Osteoblast (primary cell): ENCODE measurements around the gene CMSS1. TPM values are rescaled to one million over a fixed set of nuclear protein-coding genes. Genes with fewer than 3 reads are reported as not detected.

ENCODE experiments used
- DNase-seq: peaks from one replicate; pipeline ENCODE4 v3.0.0; 2011; ENCODE audit warnings: low spot score, mixed read lengths; ENCODE audit not compliant: insufficient read length; ENCODE audit errors: missing footprints
- H2AFZ ChIP-seq: 2 replicates; pipeline ENCODE4 v1.6.0; 2011; ENCODE audit warnings: mild to moderate bottlenecking, low read length
- H3K27ac ChIP-seq: 2 replicates; pipeline ENCODE4 v1.5.1; 2011; ENCODE audit warnings: mild to moderate bottlenecking, low read depth, low read length, moderate library complexity
- H3K27me3 ChIP-seq: 2 replicates; pipeline ENCODE4 v1.6.0; 2012; ENCODE audit warnings: mild to moderate bottlenecking, control low read depth, inconsistent platforms, low read length, moderate library complexity; ENCODE audit not compliant: insufficient read depth
- H3K36me3 ChIP-seq: 2 replicates; pipeline ENCODE4 v1.5.1; 2011; ENCODE audit warnings: mild to moderate bottlenecking, low read length, control low read depth, moderate library complexity; ENCODE audit not compliant: insufficient read depth
- H3K4me1 ChIP-seq: 2 replicates; pipeline ENCODE4 v1.5.1; 2011; ENCODE audit warnings: mild to moderate bottlenecking, low read length, control low read depth, moderate library complexity; ENCODE audit not compliant: insufficient read depth
- H3K4me2 ChIP-seq: 2 replicates; pipeline ENCODE4 v1.6.0; 2011; ENCODE audit warnings: mild to moderate bottlenecking, low read length; ENCODE audit not compliant: insufficient read depth
- H3K4me3 ChIP-seq: fragments of 200-600 bp; sonication (generic); 3 replicates; pipeline ENCODE4 v1.5.1; 2012; ENCODE audit warnings: mild to moderate bottlenecking, low read length, inconsistent platforms; ENCODE audit not compliant: insufficient read depth
- H3K79me2 ChIP-seq: 2 replicates; pipeline ENCODE4 v1.6.0; 2012; ENCODE audit warnings: mild to moderate bottlenecking, low read length, control low read depth, inconsistent platforms; ENCODE audit not compliant: insufficient read depth
- H3K9me3 ChIP-seq: 2 replicates; pipeline ENCODE4 v1.5.1; 2011; ENCODE audit warnings: low read depth, low read length, control low read depth
- H4K20me1 ChIP-seq: 2 replicates; pipeline ENCODE4 v1.6.0; 2012; ENCODE audit warnings: mild to moderate bottlenecking, low read length, control low read depth; ENCODE audit not compliant: insufficient read depth
- total RNA-seq: library from RNA; depleted of rRNA; stranded (reverse); fragments of >200 nt; gene quantifications from 2 replicates; pipeline ENCODE4 v1.2.3, GENCODE V29; 2012
- TF ChIP-seq, protein P1 (sequence below): IDR thresholded peaks from 2 replicates; pipeline ENCODE4 v1.5.1; 2011; ENCODE audit warnings: mild to moderate bottlenecking, low read depth, low read length, moderate library complexity; ENCODE audit errors: extremely low read depth

Gene CMSS1
- total RNA-seq, 1 donor: 15.9 TPM

DNA sequence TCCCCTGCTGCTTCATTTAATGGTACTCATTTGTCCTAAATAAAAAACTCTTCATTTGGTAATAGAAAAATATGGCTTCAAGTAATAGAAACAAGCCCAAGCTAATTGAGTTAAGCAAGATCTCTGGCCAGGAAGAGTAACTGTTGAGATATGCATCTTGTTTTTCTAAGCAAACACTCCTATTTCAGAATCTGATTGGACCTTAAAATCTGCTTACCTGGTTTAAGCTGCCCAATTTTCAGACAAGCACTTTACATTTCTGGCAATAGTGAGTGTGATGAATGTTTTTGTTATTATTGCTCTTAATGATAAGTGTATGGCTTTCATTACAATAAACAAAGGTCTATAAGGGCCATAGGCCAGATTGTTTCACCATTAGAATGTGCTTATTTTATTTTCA, 86.2 kb downstream of the CMSS1 start:
- no peaks in the 10 kb centered on the region for H3K9me3 ChIP-seq
- no peak overlapping the region for H3K27ac ChIP-seq
- H3K4me2 ChIP-seq: no peak overlapping the region
- no peak overlapping the region for H2AFZ ChIP-seq
- no peaks in the 10 kb centered on the region for H4K20me1 ChIP-seq
- H3K4me1 ChIP-seq: peaks cover 30% of the 10 kb centered on the region
- no peaks in the 10 kb centered on the region for H3K36me3 ChIP-seq
- H3K4me3 ChIP-seq: no peak overlapping the region
- H3K27me3 ChIP-seq: no peaks in the 10 kb centered on the region
- DNase-seq: no peak
- TF ChIP-seq, protein P1, sequence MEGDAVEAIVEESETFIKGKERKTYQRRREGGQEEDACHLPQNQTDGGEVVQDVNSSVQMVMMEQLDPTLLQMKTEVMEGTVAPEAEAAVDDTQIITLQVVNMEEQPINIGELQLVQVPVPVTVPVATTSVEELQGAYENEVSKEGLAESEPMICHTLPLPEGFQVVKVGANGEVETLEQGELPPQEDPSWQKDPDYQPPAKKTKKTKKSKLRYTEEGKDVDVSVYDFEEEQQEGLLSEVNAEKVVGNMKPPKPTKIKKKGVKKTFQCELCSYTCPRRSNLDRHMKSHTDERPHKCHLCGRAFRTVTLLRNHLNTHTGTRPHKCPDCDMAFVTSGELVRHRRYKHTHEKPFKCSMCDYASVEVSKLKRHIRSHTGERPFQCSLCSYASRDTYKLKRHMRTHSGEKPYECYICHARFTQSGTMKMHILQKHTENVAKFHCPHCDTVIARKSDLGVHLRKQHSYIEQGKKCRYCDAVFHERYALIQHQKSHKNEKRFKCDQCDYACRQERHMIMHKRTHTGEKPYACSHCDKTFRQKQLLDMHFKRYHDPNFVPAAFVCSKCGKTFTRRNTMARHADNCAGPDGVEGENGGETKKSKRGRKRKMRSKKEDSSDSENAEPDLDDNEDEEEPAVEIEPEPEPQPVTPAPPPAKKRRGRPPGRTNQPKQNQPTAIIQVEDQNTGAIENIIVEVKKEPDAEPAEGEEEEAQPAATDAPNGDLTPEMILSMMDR: no peak
- H3K79me2 ChIP-seq: no peaks in the 10 kb centered on the region

DNA sequence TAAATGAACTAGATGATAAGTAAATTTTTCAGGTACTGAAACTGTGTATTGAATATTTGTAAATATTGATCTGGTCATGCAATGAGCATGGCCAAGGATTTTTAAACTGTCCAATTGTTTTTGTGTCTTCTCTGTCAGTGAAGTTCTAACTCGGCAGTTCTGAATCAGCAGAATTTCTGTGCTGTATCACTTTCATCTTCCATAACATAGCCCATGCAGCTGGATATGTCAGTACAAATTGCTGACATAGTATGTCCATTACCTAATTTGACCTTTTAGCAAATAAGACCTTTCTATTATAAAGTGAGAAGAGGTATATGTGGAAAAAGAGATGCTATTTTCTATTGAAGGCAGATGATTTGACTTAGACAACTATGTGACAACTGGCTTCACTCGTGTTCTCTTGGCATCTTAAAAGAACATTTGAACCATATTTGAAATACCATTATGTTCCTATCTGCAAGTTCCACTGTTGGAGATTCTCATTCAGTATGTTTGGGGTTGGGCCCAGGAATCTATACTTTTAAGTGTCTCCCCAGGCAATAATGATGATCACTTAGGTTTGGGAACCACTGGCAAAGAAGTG, 90.4 kb downstream of the CMSS1 start:
- Histone ChIP-seq H3K4me3 (no peak overlapping the region), H3K4me2 (no peak overlapping the region), H3K4me1 (peaks cover 26% of the 10 kb centered on the region), H2AFZ (no peak overlapping the region), H3K27ac (no peak overlapping the region), H3K79me2 (no peaks in the 10 kb centered on the region), H3K9me3 (no peaks in the 10 kb centered on the region), H4K20me1 (no peaks in the 10 kb centered on the region), H3K27me3 (no peaks in the 10 kb centered on the region), H3K36me3 (no peaks in the 10 kb centered on the region)
- TF ChIP-seq, protein P1: no peak
- no peak for DNase-seq

DNA sequence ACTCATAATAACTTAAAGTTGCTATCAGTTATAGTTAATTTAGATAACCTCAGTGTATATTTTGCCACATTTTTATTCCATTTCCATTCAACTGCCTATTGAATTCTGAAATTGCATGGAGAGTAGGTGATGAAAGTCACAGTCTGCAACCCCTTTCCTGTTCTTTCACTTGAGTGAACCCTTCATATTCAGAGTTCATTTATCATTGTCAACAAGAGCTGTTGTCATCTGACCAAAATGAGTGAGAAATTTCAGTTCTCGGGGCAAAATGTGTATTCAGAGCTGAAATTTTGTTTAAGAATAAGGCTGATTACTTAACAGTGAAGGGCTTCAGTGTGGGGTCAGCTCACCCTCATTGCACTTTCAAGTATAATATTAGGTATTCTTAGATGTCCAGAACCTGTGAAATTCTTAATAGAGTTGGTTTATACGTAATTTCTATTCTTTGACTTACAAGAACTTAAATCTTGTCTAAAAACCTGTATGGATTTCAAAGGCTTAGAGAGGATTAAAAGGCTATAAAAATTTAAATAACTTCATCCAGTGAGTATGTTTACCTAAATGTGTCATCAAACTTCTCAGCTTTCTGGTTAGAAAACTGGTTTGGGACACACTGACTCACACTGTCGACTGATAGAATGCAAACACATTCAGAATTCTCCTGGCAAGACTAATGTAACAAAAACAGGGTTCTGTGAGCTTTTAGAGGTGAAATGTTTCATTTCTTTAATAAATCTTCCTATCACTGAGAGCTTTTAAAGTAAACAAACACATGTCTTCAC, 92.2 kb downstream of the CMSS1 start:
- Histone ChIP-seq H3K27ac (peak overlapping the region; percentile 68), H3K36me3 (no peaks in the 10 kb centered on the region), H3K27me3 (no peaks in the 10 kb centered on the region), H3K4me2 (peak overlapping the region; percentile 37), H3K4me1 (peaks cover 22% of the 10 kb centered on the region), H3K4me3 (peak overlapping the region; percentile 16), H3K79me2 (no peaks in the 10 kb centered on the region), H4K20me1 (no peaks in the 10 kb centered on the region), H3K9me3 (no peaks in the 10 kb centered on the region), H2AFZ (no peak overlapping the region)
- peak; percentile 80 for DNase-seq
- TF ChIP-seq, protein P1: no peak

DNA sequence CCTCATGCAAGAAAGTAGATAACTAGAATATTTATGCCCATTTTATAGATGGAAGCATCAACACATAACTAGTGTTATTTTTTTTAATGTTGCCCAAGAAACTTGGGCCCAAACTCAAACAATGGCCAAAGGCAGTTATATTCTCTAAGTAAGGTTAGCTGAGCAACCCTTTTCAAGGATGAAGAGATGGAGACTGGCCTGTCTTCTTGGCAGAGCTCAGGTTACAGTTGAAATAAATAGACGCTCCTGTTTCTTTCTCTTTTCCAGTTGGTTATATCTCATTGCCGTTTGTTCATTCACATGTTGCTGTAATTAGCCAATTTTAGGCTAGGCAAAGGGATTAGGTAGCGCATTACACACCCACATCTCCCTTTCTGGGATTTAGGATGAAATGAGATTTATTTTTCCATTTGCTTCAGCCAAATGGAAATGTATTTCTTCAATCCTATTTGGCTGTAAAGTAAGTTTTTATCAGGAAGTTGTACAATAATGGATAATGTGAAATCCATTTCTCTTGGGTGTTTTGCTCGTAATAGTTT, 93.2 kb downstream of the CMSS1 start:
- Histone ChIP-seq H3K4me2 (peak overlapping the region; percentile 37), H3K79me2 (no peaks in the 10 kb centered on the region), H3K4me3 (no peak overlapping the region), H3K27me3 (no peaks in the 10 kb centered on the region), H3K36me3 (no peaks in the 10 kb centered on the region), H3K27ac (peak overlapping the region; percentile 68), H3K9me3 (no peaks in the 10 kb centered on the region), H2AFZ (no peak overlapping the region), H3K4me1 (peaks cover 19% of the 10 kb centered on the region), H4K20me1 (no peaks in the 10 kb centered on the region)
- DNase-seq: no peak
- TF ChIP-seq, protein P1: no peak
